Mucosa of descending colon (tissue), 3 donors: ENCODE results near the gene SLC23A3. TPM values are rescaled to one million over a fixed set of nuclear protein-coding genes. Genes with fewer than 3 reads are reported as not detected.

Experiments
- ATAC-seq: fragments of 200-7000 bp; cut with Tn5 transposase; one replicate; pipeline ENCODE4 v1.9.1; 2020; ENCODE audit warnings: mild to moderate bottlenecking, moderate library complexity
- DNase-seq, 3 donors: peaks; one replicate each; pipeline ENCODE4 v3.0.0-alpha.2; 2020
- H3K36me3 ChIP-seq: fragments of 200-600 bp; one replicate; pipeline ENCODE4 v1.8.0; 2021; ENCODE audit warnings: low read depth, mild to moderate bottlenecking
- H3K4me1 ChIP-seq: fragments of 200-600 bp; one replicate; pipeline ENCODE4 v1.8.0; 2021; ENCODE audit warnings: low read depth, mild to moderate bottlenecking
- H3K4me3 ChIP-seq: fragments of 200-600 bp; one replicate; pipeline ENCODE4 v1.8.0; 2021; ENCODE audit warnings: mild to moderate bottlenecking
- H3K9me3 ChIP-seq: fragments of 200-600 bp; one replicate; pipeline ENCODE4 v1.8.0; 2021; ENCODE audit warnings: mild to moderate bottlenecking
- intact Hi-C, 2 donors: fragments of 100-400 bp; cut with DNase I in 1 of 2; cut with micrococcal nuclease in 1 of 2; formaldehyde crosslinking; loops; one replicate each; pipeline versions ENCODE4 v1.11.0 to v1.11.1; 2022; cut with DNase I, micrococcal nuclease
- total RNA-seq, 3 donors: library from RNA; stranded (reverse); fragmentation: NEBNext Ultra II Directional in 2 of 3; extraction: Animal tissue kit (Norgen Biotek cat#: 25700) in 2 of 3; gene quantifications; one replicate each; pipeline versions ENCODE4 v1.2.1 to v1.2.4, GENCODE V29; 2021 to 2023
- TF ChIP-seq, protein P1 (sequence below): fragments of 200-600 bp; IDR thresholded peaks from one replicate; pipeline ENCODE4 v1.8.0; 2022; ENCODE audit warnings: antibody characterized with exemption, mild to moderate bottlenecking
- donor health status: DM: no; HTN: no; CAD: no; lungs with moderate emphysema.
- donor health status: DM: no; HTN: no; CAD: no.
- donor health status: DM: no; HTN: yes; CAD: no.

The SLC23A3 gene
- total RNA-seq, 3 donors from 2014 or later: 5.8 to 13.6 (median 7.6) TPM

DNA sequence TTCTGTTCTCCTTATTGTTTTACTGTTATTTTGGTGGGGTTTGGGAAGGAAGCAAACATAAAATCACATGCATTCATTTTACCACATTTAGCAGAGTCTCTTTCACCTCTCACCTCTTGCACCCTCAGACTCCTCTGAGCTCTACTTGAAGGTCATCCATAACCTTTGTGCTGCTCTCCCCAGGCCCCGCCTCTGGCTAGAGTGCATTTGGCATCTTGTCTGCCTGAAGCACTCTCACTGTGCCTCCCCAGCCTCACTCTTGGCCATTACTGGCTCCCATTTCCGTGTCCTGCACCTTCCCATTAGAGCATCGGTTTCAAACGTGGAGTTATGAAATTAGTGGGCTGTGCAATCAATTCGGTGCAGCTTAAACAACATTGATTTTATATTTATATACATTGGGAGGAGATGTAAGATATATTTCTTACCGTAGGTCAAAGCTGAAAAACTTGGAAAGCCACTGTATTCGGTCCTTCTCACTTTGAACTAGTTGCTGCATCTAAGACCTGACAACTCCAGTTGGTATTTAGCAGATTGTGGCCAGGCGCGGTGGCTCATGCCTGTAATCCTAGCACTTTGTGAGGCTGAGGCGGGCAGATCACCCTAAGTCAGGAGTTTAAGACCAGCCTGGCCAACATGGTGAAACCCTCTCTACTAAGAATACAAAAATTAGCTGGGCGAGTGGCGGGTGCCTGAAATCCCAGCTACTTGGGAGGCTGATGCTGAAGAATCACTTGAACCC lies 29.8 kb upstream of the SLC23A3 start:
- DNase-seq (no peak), ATAC-seq (no peak)
- no peak overlapping the region for H3K4me3 ChIP-seq
- TF ChIP-seq, protein P1, sequence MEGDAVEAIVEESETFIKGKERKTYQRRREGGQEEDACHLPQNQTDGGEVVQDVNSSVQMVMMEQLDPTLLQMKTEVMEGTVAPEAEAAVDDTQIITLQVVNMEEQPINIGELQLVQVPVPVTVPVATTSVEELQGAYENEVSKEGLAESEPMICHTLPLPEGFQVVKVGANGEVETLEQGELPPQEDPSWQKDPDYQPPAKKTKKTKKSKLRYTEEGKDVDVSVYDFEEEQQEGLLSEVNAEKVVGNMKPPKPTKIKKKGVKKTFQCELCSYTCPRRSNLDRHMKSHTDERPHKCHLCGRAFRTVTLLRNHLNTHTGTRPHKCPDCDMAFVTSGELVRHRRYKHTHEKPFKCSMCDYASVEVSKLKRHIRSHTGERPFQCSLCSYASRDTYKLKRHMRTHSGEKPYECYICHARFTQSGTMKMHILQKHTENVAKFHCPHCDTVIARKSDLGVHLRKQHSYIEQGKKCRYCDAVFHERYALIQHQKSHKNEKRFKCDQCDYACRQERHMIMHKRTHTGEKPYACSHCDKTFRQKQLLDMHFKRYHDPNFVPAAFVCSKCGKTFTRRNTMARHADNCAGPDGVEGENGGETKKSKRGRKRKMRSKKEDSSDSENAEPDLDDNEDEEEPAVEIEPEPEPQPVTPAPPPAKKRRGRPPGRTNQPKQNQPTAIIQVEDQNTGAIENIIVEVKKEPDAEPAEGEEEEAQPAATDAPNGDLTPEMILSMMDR: no peak
- no peaks in the 10 kb centered on the region for H3K4me1 ChIP-seq
- H3K36me3 ChIP-seq: no peaks in the 10 kb centered on the region
- intact Hi-C loops: no loop called here
- H3K9me3 ChIP-seq: no peaks in the 10 kb centered on the region

DNA sequence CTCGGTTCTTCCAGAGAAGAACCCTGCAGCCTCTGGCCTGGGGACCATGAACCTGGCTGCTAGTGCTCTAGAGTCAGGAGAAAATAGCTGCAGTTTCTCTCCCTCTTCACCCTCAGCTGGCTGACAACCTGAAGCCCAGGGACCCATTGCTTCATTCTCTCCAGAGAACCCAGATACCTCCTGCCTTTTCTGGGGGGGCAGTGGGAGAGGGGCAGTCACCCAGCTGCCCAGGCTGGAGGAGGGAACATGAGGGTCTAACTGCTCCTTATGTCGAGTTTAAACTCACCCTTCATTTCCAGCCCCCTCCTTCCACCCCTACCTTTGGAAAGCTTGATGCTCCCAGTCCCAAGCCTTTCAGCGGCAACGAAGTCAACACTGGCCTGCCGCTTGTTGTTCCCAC lies 29.1 kb upstream of the SLC23A3 start:
- H3K4me3 ChIP-seq: no peak overlapping the region
- intact Hi-C loops: no loop called here
- H3K4me1 ChIP-seq: no peaks in the 10 kb centered on the region
- no peaks in the 10 kb centered on the region for H3K36me3 ChIP-seq
- ATAC-seq (no peak), DNase-seq (no peak)
- H3K9me3 ChIP-seq: no peaks in the 10 kb centered on the region
- TF ChIP-seq, protein P1: no peak

DNA sequence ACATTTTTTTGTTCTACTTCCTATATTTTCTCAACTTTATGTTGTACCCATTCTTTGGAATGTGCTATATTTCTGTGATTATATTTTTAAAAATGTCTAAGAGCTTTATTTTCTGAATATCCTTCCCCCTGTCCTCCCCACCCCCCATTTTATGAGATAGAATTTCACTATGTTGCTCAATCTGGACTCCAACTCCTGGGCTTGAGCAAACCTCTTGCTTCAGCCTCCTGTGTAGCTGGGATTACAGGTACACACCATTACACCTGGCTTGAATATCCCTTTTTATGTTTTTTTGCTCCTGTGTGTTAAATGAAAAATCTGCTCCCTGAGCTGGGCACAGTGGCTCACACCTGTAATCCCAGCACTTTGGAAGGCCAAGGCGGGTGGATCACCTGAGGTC lies 27.6 kb upstream of the SLC23A3 start:
- Histone ChIP-seq H3K36me3 (no peaks in the 10 kb centered on the region), H3K4me3 (no peak overlapping the region), H3K4me1 (no peaks in the 10 kb centered on the region), H3K9me3 (no peaks in the 10 kb centered on the region)
- no peak for ATAC-seq
- TF ChIP-seq, protein P1: no peak
- DNase-seq: no peak
- intact Hi-C loops: no loop called here

DNA sequence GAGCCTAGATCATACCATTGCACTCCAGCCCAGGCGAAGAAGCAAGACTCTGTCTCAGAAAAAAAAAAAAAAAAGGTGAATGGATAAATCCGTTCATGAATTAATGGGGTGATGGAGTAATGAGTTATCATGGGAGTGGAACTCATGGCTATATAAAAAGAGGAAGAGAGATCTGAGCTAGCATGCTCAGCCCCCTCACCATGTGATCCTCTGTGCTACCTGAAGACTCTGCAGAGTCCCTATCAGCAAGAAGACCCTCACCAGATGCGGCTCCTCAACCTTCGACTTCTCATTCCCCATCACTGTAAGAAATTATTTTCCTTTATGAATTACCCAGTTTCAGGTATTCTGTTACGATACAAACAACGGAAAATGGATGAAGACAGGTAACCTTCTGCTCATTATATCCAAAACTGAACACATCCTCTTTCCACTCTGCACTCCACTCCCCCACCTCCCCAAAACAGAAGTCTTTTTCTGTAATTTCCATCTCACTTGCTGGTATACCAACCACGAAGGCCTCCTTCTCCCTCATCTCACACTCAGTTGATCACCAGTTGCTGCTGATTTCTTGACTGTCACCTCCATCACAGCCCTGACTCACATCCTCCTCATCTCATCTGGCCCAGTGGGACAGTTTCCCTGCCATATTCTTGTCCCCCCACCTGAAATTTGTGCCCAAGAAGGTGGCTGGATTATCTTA lies 17.1 kb upstream of the SLC23A3 start:
- Histone ChIP-seq H3K36me3 (no peaks in the 10 kb centered on the region), H3K9me3 (no peaks in the 10 kb centered on the region), H3K4me1 (peaks cover 21% of the 10 kb centered on the region), H3K4me3 (no peak overlapping the region)
- ATAC-seq (no peak), DNase-seq (no peak)
- intact Hi-C loops: no loop called here
- TF ChIP-seq, protein P1: no peak

DNA sequence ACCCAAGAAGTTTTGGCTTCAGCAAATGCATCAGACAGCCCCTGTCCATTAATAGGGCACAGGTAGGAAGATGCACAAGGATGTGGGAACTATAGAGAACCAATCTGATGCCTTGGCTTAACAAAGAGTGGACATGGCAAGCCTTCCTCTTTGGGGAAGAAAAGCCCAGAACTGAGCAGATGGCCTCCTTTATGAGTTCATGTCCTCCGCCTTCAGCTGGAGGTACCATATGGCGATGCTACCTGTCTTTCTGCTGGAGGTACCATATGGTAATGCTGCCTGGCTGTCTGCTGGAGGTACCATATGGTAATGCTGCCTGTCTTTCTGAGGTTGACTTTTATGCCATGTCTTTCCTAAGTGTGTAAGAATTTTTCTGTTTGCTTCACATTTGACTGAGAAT lies 14.3 kb upstream of the SLC23A3 start:
- TF ChIP-seq, protein P1: no peak
- H3K4me1 ChIP-seq: peaks cover 30% of the 10 kb centered on the region
- no peak overlapping the region for H3K4me3 ChIP-seq
- no peak for ATAC-seq
- intact Hi-C loops: no loop called here
- no peaks in the 10 kb centered on the region for H3K9me3 ChIP-seq
- DNase-seq: no peak
- peaks cover 4% of the 10 kb centered on the region for H3K36me3 ChIP-seq
